ENCODE results near the gene TIMM22. TPM values are rescaled to one million over a fixed set of nuclear protein-coding genes. Genes with fewer than 3 reads are reported as not detected.

Gene TIMM22
- total and polyA plus RNA-seq, 3 donors from 2014 or later, result 18.2 to 19.1 (median 18.3) TPM

- 53 to 84% methylated on average over 1 to 5 of the region's 5 CpGs for WGBS, 2 donors
- Histone ChIP-seq H3K27ac (peak overlapping the region in 1 of 2 donors; percentile 77), H3K4me1 (peaks cover 44% of the 10 kb centered on the region), H3K4me3 (no peak overlapping the region), H3K36me3 (ENCODE audit: low read depth, missing control alignments) (no peaks in the 10 kb centered on the region), H3K27me3 (no peaks in the 10 kb centered on the region), H3K9me3 (no peaks in the 10 kb centered on the region)
- no peak for TF ChIP-seq POLR2A (IDR thresholded peaks at IDR 0.05)
- no peak for TF ChIP-seq CTCF (IDR thresholded peaks at IDR 0.05)
- DNase-seq, result no peak
- intact Hi-C loops (cut with DNase I; ENCODE audit: low total_unique reads), result no loop called here
Observed at GRCh38 chr17:1003633-1003971, 6.7 kb downstream of the TIMM22 start.

GRCh38 chr17:1003972-1004768, 7.2 kb downstream of the TIMM22 start:
- intact Hi-C loops (cut with DNase I; ENCODE audit: low total_unique reads), result no loop called here
- H3K9me3 ChIP-seq, result no peaks in the 10 kb centered on the region
- DNase-seq, result peak; percentile 47
- peak overlapping the region; percentile 77 for H3K27ac ChIP-seq
- TF ChIP-seq CTCF (IDR thresholded peaks at IDR 0.05), result no peak
- no peak for TF ChIP-seq POLR2A (IDR thresholded peaks at IDR 0.05)
- H3K36me3 ChIP-seq (ENCODE audit: low read depth, missing control alignments), result no peaks in the 10 kb centered on the region
- no peaks in the 10 kb centered on the region for H3K27me3 ChIP-seq
- no peak overlapping the region for H3K4me3 ChIP-seq
- 65 to 76% methylated on average over 17 to 30 of the region's 30 CpGs for WGBS, 2 donors
- peaks cover 45% of the 10 kb centered on the region for H3K4me1 ChIP-seq

GRCh38 chr17:1004769-1005295, 7.9 kb downstream of the TIMM22 start:
- Histone ChIP-seq H3K4me1 (peaks cover 45% of the 10 kb centered on the region), H3K4me3 (no peak overlapping the region), H3K27me3 (no peaks in the 10 kb centered on the region), H3K36me3 (ENCODE audit: low read depth, missing control alignments) (no peaks in the 10 kb centered on the region), H3K27ac (peak overlapping the region; percentile 77), H3K9me3 (no peaks in the 10 kb centered on the region)
- TF ChIP-seq CTCF (IDR thresholded peaks at IDR 0.05) (no peak), POLR2A (IDR thresholded peaks at IDR 0.05) (no peak)
- 67 to 84% methylated on average over 12 to 13 of the region's 13 CpGs for WGBS, 2 donors
- intact Hi-C loops (cut with DNase I; ENCODE audit: low total_unique reads), result no loop called here
- DNase-seq, result peak; percentile 68

GRCh38 chr17:1005361-1005946, 8.5 kb downstream of the TIMM22 start:
- Histone ChIP-seq H3K4me3 (no peak overlapping the region), H3K27ac (peak overlapping the region; percentile 77)
- intact Hi-C loops (cut with DNase I; ENCODE audit: low total_unique reads), result no loop called here

More at GRCh38 chr17:1005361-1005946, 8.5 kb downstream of the TIMM22 start:
- DNase-seq, result peak; percentile 87
- TF ChIP-seq POLR2A (IDR thresholded peaks at IDR 0.05), result no peak
- no peak for TF ChIP-seq CTCF (IDR thresholded peaks at IDR 0.05)
- Histone ChIP-seq H3K4me1 (peaks cover 45% of the 10 kb centered on the region), H3K36me3 (ENCODE audit: low read depth, missing control alignments) (no peaks in the 10 kb centered on the region), H3K9me3 (no peaks in the 10 kb centered on the region), H3K27me3 (no peaks in the 10 kb centered on the region)
- WGBS, 2 donors, result 27 to 47% methylated on average over 19 to 23 of the region's 23 CpGs
